SK-N-SH (cell line): ENCODE measurements around the gene RMI2. TPM values are rescaled to one million over a fixed set of nuclear protein-coding genes. Genes with fewer than 3 reads are reported as not detected.

Source experiments
- CTCF ChIA-PET: fragments of 300-600, 350-600 bp; formaldehyde crosslinking; extraction: SDS; loops from one replicate; lab custom pipeline; 2021; lab: Yijun Ruan, JAX
- POLR2A ChIA-PET: fragments of 350-600 bp; sonication (Branson Sonifier 250); formaldehyde crosslinking; extraction: SDS; loops from one replicate; lab custom pipeline; 2020; ENCODE audit warnings: antibody characterized with exemption, inconsistent platforms; lab: Yijun Ruan, JAX
- DNase-seq: peaks from one replicate; pipeline ENCODE4 v3.0.0; 2012
- H2AFZ ChIP-seq: fragments of 200-600 bp; sonication (generic); 2 replicates; pipeline ENCODE4 v1.8.1; 2016; ENCODE audit warnings: antibody characterized with exemption, mild to moderate bottlenecking, low read depth
- H3F3A ChIP-seq: fragments of 200-600 bp; sonication (generic); replicated peaks from 2 replicates; pipeline ENCODE3; 2016; ENCODE audit warnings: antibody characterized with exemption, mild to moderate bottlenecking; ENCODE audit not compliant: insufficient read depth
- H3K27ac ChIP-seq, 2 experiments: fragments of 200-500 bp in 1 of 2; fragments of 200-600 bp in 1 of 2; sonication (Bioruptor generic) in 1 of 2; sonication (generic), shearing (Covaris generic) in 1 of 2; 2 replicates each; pipeline versions ENCODE4 v1.5.1 to v1.6.1; 2014 to 2016; ENCODE audit warnings: low read depth in 2 of 2, inconsistent platforms in 1 of 2, low read length in 1 of 2, mild to moderate bottlenecking in 1 of 2, mixed read lengths in 1 of 2
- H3K27me3 ChIP-seq: fragments of 200-600 bp; sonication (generic), shearing (Covaris generic); 2 replicates; pipeline ENCODE4 v1.6.1; 2016; ENCODE audit warnings: mixed run types; ENCODE audit not compliant: insufficient read depth
- H3K36me3 ChIP-seq, 2 experiments: fragments of 200-500 bp in 1 of 2; fragments of 200-600 bp in 1 of 2; sonication (Bioruptor generic) in 1 of 2; sonication (generic) in 1 of 2; replicated peaks in 1 of 2; 2 replicates each; pipeline versions ENCODE3 to v1.5.1; 2014 to 2016; ENCODE audit warnings: low read length in 1 of 2, mild to moderate bottlenecking in 1 of 2; ENCODE audit not compliant: insufficient read depth in 2 of 2, control insufficient read depth in 1 of 2
- H3K4me1 ChIP-seq, 2 experiments: fragments of 200-500 bp in 1 of 2; fragments of 200-600 bp in 1 of 2; sonication (Bioruptor generic) in 1 of 2; sonication (generic), shearing (Covaris generic) in 1 of 2; 2 replicates each; pipeline versions ENCODE4 v1.5.1 to v1.6.1; 2014 to 2016; ENCODE audit warnings: low read depth in 1 of 2, low read length in 1 of 2, mixed run types in 1 of 2; ENCODE audit not compliant: insufficient read depth in 2 of 2, control insufficient read depth in 1 of 2
- H3K4me2 ChIP-seq: fragments of 200-600 bp; sonication (generic), shearing (Covaris generic); 2 replicates; pipeline ENCODE4 v1.6.1; 2017; ENCODE audit warnings: mixed run types
- H3K4me3 ChIP-seq, 2 experiments: fragments of 200-500 bp in 1 of 2; fragments of 200-600 bp in 1 of 2; sonication (Bioruptor generic) in 1 of 2; sonication (generic), shearing (Covaris generic) in 1 of 2; 2 replicates each; pipeline versions ENCODE4 v1.5.1 to v1.8.1; 2014 to 2016; ENCODE audit warnings: low read depth in 2 of 2, inconsistent platforms in 1 of 2, low read length in 1 of 2, mild to moderate bottlenecking in 1 of 2, mixed read lengths in 1 of 2, moderate library complexity in 1 of 2
- H3K79me2 ChIP-seq: fragments of 200-600 bp; sonication (generic); 2 replicates; pipeline ENCODE4 v1.8.1; 2017; ENCODE audit warnings: mild to moderate bottlenecking; ENCODE audit not compliant: insufficient read depth
- H3K9ac ChIP-seq: fragments of 200-600 bp; sonication (generic); 2 replicates; pipeline ENCODE4 v1.6.1; 2017; ENCODE audit warnings: mixed run types
- H3K9me2 ChIP-seq: fragments of 200-600 bp; sonication (generic); 2 replicates; pipeline ENCODE4 v1.6.1; 2017; ENCODE audit warnings: mixed run types
- H3K9me3 ChIP-seq: fragments of 200-600 bp; sonication (generic); 2 replicates; pipeline ENCODE4 v1.6.1; 2017; ENCODE audit warnings: mixed run types, mild to moderate bottlenecking, moderate library complexity
- H4K20me1 ChIP-seq: fragments of 200-600 bp; sonication (generic); 2 replicates; pipeline ENCODE4 v1.6.1; 2017; ENCODE audit warnings: mild to moderate bottlenecking, mixed run types; ENCODE audit not compliant: insufficient read depth
- CHD2 ChIP-seq: fragments of 150-350 bp; IDR thresholded peaks from 2 replicates; pipeline ENCODE4 v1.6.1; 2018; ENCODE audit warnings: low read length; ENCODE audit not compliant: partially characterized antibody
- FOXM1 ChIP-seq: IDR thresholded peaks from 2 replicates; pipeline ENCODE4 v1.4.0; 2012; ENCODE audit warnings: low read depth, mild to moderate bottlenecking
- GABPA ChIP-seq: IDR thresholded peaks from 2 replicates; pipeline ENCODE4 v1.4.0; 2012; ENCODE audit warnings: low read depth, mild to moderate bottlenecking
- MAX ChIP-seq: IDR thresholded peaks from 2 replicates; pipeline ENCODE4 v1.4.0; 2012; ENCODE audit warnings: low read depth
- MXI1 ChIP-seq: IDR thresholded peaks from 2 replicates; pipeline ENCODE4 v1.6.1; 2012; ENCODE audit warnings: mild to moderate bottlenecking, low read depth, low read length, improper control_type of control experiment
- NRF1 ChIP-seq: IDR thresholded peaks from 2 replicates; pipeline ENCODE4 v1.6.1; 2012; ENCODE audit warnings: low read depth, mild to moderate bottlenecking, low read length
- RAD21 ChIP-seq: IDR thresholded peaks from 2 replicates; pipeline ENCODE4 v1.6.1; 2012; ENCODE audit warnings: mild to moderate bottlenecking, low read length
- RCOR1 ChIP-seq: fragments of 150-350 bp; IDR thresholded peaks from 2 replicates; pipeline ENCODE4 v1.6.1; 2017; ENCODE audit warnings: antibody characterized with exemption, low read length
- REST ChIP-seq: IDR thresholded peaks from 2 replicates; pipeline ENCODE4 v1.6.1; 2012; ENCODE audit warnings: mild to moderate bottlenecking, low read depth, low read length, moderate library complexity
- SMC3 ChIP-seq: IDR thresholded peaks from 2 replicates; pipeline ENCODE4 v1.6.1; 2012; ENCODE audit warnings: low read depth, low read length, improper control_type of control experiment
- TAF1 ChIP-seq: IDR thresholded peaks from 2 replicates; pipeline ENCODE4 v1.6.1; 2012; ENCODE audit warnings: low read depth, mild to moderate bottlenecking, low read length, moderate library complexity, borderline replicate concordance
- TEAD4 ChIP-seq: IDR thresholded peaks from 2 replicates; pipeline ENCODE4 v1.4.0; 2012; ENCODE audit warnings: mild to moderate bottlenecking, borderline replicate concordance; ENCODE audit not compliant: insufficient read depth
- USF2 ChIP-seq: fragments of 150-350 bp; IDR thresholded peaks from 2 replicates; pipeline ENCODE4 v1.6.1; 2017; ENCODE audit warnings: antibody characterized with exemption, low read length, low read depth, borderline replicate concordance
- YY1 ChIP-seq: IDR thresholded peaks from 2 replicates; pipeline ENCODE4 v1.4.0; 2012; ENCODE audit warnings: low read depth, mild to moderate bottlenecking
- WGBS: methylation state at CpG from one replicate; pipeline ENCODE4 v1.1.6; 2017; ENCODE audit warnings: low lambda C conversion rate; 5-methylcytosine and 5-hydroxymethylcytosine counted together
- polyA plus RNA-seq, 3 experiments: library from polyadenylated mRNA; depleted of rRNA; stranded (reverse); fragments of >200 nt; gene quantifications; 2 replicates each; pipeline ENCODE4 v1.2.3, GENCODE V29; 2012

The RMI2 gene
- polyA plus RNA-seq, 1 of the 3 experiments (the other 2 are of a cell fraction): 8.5 TPM

- peaks cover 16 to 24% of the 10 kb centered on the region in 2 experiments for H3K4me1 ChIP-seq
- no peaks in the 10 kb centered on the region for H3K9me3 ChIP-seq
- no peak overlapping the region for H3K9ac ChIP-seq
- peaks cover 20% of the 10 kb centered on the region; the same call in 1 of the 2 replicates for H3K79me2 ChIP-seq
- TF ChIP-seq REST (no peak), YY1 (no peak), MXI1 (no peak), TAF1 (no peak), GABPA (no peak), RCOR1 (no peak), MAX (no peak), RAD21 (no peak), USF2 (no peak), CHD2 (no peak), TEAD4 (no peak), SMC3 (no peak), NRF1 (no peak), FOXM1 (no peak)
- H3K36me3 ChIP-seq: no peaks in the 10 kb centered on the region
- H2AFZ ChIP-seq: no peak overlapping the region
- ChIA-PET POLR2A (no interaction called here), CTCF (interaction anchor here (2.7 kb wide), 1 partner anchor 383 kb away, joined by 6 read pairs; no protein-coding TSS in a partner anchor)
- no peaks in the 10 kb centered on the region for H3K9me2 ChIP-seq
- H4K20me1 ChIP-seq: no peaks in the 10 kb centered on the region
- peaks cover 27% of the 10 kb centered on the region for H3F3A ChIP-seq
- WGBS: 98% methylated on average over 5 of the region's 5 CpGs
- H3K4me3 ChIP-seq: no peak overlapping the region
- DNase-seq: no peak
- no peak overlapping the region for H3K4me2 ChIP-seq
- H3K27me3 ChIP-seq: no peaks in the 10 kb centered on the region
- no peak overlapping the region for H3K27ac ChIP-seq
Measured at GRCh38 chr16:11354407-11354732, 9.1 kb downstream of the RMI2 start.
